Large intestine (tissue), 3 donors: ENCODE measurements around the gene PIGC. TPM values are rescaled to one million over a fixed set of nuclear protein-coding genes. Genes with fewer than 3 reads are reported as not detected.
"Not testable (repeated sequence)": the region's sequence is repeated elsewhere in the genome, so short reads cannot be mapped to it uniquely, and the experiment has no call there.

Experiments used
- DNase-seq, 2 donors: peaks; one replicate each; pipeline versions ENCODE4 v3.0.0 to v3.0.0-alpha.2; 2013
- H3K27ac ChIP-seq: one replicate; pipeline ENCODE4 v1.5.1; 2013; ENCODE audit warnings: low read length
- H3K27me3 ChIP-seq: 2 replicates; pipeline ENCODE4 v1.6.1; 2013; ENCODE audit warnings: low read length; ENCODE audit not compliant: control insufficient read depth, insufficient read depth
- H3K36me3 ChIP-seq: 2 replicates; pipeline ENCODE4 v1.6.1; 2013; ENCODE audit warnings: low read length; ENCODE audit not compliant: control insufficient read depth, insufficient read depth
- H3K4me1 ChIP-seq: one replicate; pipeline ENCODE4 v1.6.1; 2013; ENCODE audit warnings: low read length; ENCODE audit not compliant: control insufficient read depth, insufficient read depth
- H3K4me3 ChIP-seq: one replicate; pipeline ENCODE4 v1.5.1; 2013; ENCODE audit warnings: low read length
- H3K9me3 ChIP-seq: one replicate; pipeline ENCODE4 v1.6.1; 2013; ENCODE audit warnings: mild to moderate bottlenecking, low read depth, low read length, moderate library complexity; ENCODE audit not compliant: control insufficient read depth
- WGBS: methylation state at CpG from one replicate; pipeline ENCODE4 v1.1.5; 2013; ENCODE audit warnings: low lambda C conversion rate; ENCODE audit not compliant: insufficient coverage; 5-methylcytosine and 5-hydroxymethylcytosine counted together
- polyA plus RNA-seq: library from polyadenylated mRNA; unstranded; fragments of 120-200 nt; gene quantifications from one replicate; pipeline ENCODE4 v1.2.1, GENCODE V29; 2013

Gene PIGC
- polyA plus RNA-seq, 1 donor, result 30.6 TPM

DNA sequence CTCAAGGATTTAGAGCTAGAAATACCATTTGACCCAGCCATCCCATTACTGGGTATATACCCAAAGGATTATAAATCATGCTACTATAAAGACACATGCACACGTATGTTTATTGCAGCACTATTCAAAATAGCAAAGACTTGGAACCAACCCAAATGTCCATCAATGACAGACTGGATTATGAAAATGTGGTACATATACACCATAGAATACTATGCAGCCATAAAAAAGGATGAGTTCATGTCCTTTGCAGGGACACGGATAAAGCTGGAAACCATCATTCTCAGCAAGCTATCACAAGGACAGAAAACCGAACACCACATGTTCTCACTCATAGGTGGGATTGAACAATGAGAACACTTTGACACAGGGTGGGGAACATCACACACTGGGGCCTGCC is 6.7 kb downstream of the PIGC start:
- H3K36me3 ChIP-seq, H3K4me3 ChIP-seq, H3K27ac ChIP-seq, H3K4me1 ChIP-seq, H3K27me3 ChIP-seq, DNase-seq, H3K9me3 ChIP-seq: not testable (repeated sequence)
- WGBS, result no CpG with 5 or more reads among the region's 3 CpGs

DNA sequence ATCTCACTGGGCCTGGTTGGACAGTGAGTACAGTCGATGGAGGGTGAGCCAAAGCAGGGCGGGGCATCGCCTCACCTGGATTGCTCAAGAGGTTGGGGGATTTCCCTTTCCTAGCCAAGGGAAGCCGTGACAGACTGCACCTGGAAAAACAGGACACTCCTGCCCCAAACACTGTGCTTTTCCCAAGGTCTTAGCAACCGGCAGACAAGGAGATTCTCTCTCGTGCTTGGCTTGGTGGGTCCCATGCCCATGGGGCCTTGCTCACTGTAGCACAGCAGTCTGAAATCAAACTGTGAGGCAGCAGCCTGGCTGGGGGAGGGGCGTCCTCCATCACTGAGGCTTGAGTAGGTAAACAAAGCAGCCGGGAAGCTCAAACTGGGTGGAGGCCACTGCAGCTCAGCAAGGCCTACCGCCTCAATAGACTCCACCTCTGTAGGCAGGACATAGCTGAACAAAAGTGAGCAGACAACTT is 12.1 kb downstream of the PIGC start:
- Histone ChIP-seq H3K9me3 (no peaks in the 10 kb centered on the region), H3K4me3 (no peak overlapping the region), H3K36me3 (no peaks in the 10 kb centered on the region), H3K4me1 (peaks cover 5% of the 10 kb centered on the region), H3K27ac (no peak overlapping the region), H3K27me3 (no peaks in the 10 kb centered on the region)
- no CpG with 5 or more reads among the region's 9 CpGs for WGBS
- DNase-seq, result peak; percentile 29 to 60

DNA sequence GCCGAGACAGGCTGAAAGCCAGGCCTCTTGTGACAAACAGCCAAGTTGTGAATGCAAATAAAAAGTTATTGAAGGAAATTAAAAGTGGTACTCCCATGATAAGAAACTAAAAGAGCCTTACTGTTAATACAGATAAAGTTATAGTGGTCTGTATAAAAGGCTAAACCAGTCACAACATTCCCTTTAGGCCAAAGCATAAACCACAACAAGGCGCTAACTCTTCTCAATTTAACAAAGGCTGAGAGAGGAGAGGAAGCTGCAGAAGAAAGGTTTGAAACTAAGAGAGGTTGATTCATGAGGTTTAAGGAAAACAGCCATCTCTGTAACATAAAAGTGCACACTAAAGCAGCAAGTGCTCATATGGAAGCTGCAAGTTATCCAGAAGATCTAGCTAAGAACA is 12.7 kb downstream of the PIGC start:
- no peak for DNase-seq
- Histone ChIP-seq H3K27ac (no peak overlapping the region), H3K4me3 (no peak overlapping the region), H3K9me3 (no peaks in the 10 kb centered on the region), H3K4me1 (peaks cover 5% of the 10 kb centered on the region), H3K27me3 (no peaks in the 10 kb centered on the region), H3K36me3 (no peaks in the 10 kb centered on the region)
- 100% methylated on average over 1 of the region's 2 CpGs for WGBS

DNA sequence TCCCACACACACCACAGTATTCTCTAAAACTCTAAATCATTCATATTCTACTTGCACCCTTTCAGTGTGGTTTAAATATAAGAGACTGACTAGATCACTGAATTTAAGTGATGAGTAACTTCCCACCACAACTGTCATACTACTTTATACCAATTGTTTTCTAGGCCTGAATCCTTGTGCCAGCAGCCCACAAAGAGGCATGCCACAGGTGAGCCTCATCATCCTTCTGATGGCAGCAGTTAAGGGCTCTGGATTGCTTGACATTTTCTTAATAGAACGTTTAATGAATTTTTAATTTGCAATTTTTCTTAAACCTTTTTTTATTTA is 13.8 kb downstream of the PIGC start:
- DNase-seq, result no peak
- Histone ChIP-seq H3K4me1 (peaks cover 5% of the 10 kb centered on the region), H3K27ac (no peak overlapping the region), H3K27me3 (no peaks in the 10 kb centered on the region), H3K36me3 (no peaks in the 10 kb centered on the region), H3K4me3 (no peak overlapping the region), H3K9me3 (no peaks in the 10 kb centered on the region)
- WGBS, result 75% methylated on average over 1 of the region's 1 CpG

DNA sequence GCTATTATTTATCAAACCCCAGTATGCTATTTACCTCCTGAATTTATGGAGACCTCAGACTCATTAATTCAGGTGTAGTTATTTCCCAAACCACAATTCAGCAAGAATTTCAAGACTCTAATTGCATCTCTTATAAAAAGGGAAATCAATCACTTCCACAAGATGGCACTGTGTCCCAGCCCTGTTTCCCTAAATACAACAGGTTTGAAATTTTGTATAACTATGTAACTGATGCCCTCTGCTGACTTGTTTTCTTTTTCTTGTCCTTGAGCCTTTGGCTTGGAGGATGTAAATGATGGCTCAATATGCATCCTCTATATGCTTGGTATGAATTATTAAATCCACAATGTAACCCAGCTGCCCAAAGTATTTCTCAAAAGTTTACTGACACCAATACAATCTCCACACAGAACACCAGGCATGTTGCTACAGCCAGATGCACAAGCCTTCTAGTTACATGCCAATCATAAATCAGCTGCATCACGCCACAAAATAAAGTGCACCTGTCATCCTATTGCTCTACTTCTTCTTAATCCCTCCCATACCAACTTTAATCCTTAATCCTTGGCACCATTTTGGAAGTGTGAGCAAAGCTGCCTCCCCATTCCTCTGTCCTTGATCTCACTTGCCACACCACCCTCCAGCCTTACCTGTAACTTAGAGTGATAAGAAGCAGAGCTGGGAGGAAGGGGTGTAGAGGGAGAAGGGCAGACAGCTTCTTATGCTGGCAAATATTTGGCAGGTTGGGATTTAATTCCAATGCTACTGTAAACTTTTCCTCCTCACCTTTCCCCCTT is 14.3 kb downstream of the PIGC start:
- H3K27ac ChIP-seq, result no peak overlapping the region
- H3K9me3 ChIP-seq, result no peaks in the 10 kb centered on the region
- H3K4me1 ChIP-seq, result peaks cover 5% of the 10 kb centered on the region
- DNase-seq, result peak; percentile 35 to 55
- H3K4me3 ChIP-seq, result no peak overlapping the region
- 100% methylated on average over 1 of the region's 1 CpG for WGBS
- no peaks in the 10 kb centered on the region for H3K36me3 ChIP-seq
- no peaks in the 10 kb centered on the region for H3K27me3 ChIP-seq

DNA sequence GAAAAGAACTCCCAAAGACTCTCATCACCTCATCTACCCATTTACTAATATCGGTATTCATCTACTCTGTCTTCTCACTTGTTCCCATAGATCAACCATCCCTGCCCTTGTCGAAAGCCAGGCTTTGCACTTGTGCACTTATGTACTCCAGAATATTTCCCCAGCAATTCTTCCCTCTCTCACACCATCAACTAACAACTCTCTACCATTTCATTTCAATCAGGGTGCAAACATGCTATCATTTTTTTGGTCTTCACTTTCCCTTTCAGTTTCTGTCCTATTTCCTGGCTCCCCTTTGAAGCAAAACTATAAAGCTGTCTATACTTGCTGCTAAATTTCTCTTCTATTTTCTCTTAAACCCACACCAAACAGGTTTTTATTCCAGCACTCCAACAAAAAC is 16.7 kb downstream of the PIGC start:
- 75% methylated on average over 1 of the region's 2 CpGs for WGBS
- H3K4me3 ChIP-seq, result no peak overlapping the region
- no peaks in the 10 kb centered on the region for H3K27me3 ChIP-seq
- no peak for DNase-seq
- H3K9me3 ChIP-seq, result no peaks in the 10 kb centered on the region
- H3K36me3 ChIP-seq, result no peaks in the 10 kb centered on the region
- no peak overlapping the region for H3K27ac ChIP-seq
- H3K4me1 ChIP-seq, result peaks cover 5% of the 10 kb centered on the region

DNA sequence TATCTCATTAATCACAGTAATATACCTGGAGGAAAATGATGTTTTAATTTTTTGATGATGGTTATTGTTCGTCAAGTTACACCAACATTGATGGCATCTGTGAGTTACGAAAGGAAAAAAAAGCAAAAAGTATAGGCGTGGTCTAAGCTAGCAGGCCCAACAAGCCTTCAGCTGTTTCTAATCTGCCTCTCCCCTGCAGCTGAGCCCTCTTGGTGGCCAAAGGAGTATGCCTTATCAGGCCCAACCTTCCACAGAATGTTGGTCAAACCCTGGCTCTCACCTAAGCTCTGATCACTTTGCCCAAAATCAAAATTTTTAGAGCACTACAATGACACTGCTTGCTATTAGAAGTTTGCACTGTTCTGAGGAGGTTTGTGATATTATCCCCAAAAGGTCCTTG is 18.5 kb downstream of the PIGC start:
- H3K4me3 ChIP-seq, result no peak overlapping the region
- no peak overlapping the region for H3K27ac ChIP-seq
- no CpG with 5 or more reads among the region's 3 CpGs for WGBS
- no peaks in the 10 kb centered on the region for H3K27me3 ChIP-seq
- no peaks in the 10 kb centered on the region for H3K36me3 ChIP-seq
- H3K4me1 ChIP-seq, result no peaks in the 10 kb centered on the region
- no peaks in the 10 kb centered on the region for H3K9me3 ChIP-seq
- no peak for DNase-seq

DNA sequence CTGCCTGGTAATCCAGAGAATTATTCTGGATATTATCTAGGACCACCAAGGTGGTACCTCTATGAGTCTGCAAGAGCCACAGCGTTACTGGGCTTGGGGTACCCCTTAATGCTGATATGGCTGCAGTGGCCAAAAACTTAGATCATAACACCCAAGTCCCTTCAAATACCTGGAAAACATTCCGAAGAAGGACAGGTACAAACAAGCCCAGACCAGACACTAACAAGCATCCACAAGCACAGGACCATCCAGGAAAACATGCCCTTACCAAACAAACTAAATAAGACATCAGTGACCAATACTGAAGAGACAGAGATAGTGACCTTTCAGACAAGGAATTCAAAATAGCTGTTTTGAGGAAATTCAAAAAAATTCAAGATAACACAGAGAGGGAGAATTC is 20.5 kb downstream of the PIGC start:
- Histone ChIP-seq H3K4me3 (no peak overlapping the region), H3K27ac (no peak overlapping the region), H3K4me1 (no peaks in the 10 kb centered on the region), H3K36me3 (no peaks in the 10 kb centered on the region), H3K27me3 (no peaks in the 10 kb centered on the region), H3K9me3 (no peaks in the 10 kb centered on the region)
- no peak for DNase-seq
- WGBS, result no CpG with 5 or more reads among the region's 2 CpGs

DNA sequence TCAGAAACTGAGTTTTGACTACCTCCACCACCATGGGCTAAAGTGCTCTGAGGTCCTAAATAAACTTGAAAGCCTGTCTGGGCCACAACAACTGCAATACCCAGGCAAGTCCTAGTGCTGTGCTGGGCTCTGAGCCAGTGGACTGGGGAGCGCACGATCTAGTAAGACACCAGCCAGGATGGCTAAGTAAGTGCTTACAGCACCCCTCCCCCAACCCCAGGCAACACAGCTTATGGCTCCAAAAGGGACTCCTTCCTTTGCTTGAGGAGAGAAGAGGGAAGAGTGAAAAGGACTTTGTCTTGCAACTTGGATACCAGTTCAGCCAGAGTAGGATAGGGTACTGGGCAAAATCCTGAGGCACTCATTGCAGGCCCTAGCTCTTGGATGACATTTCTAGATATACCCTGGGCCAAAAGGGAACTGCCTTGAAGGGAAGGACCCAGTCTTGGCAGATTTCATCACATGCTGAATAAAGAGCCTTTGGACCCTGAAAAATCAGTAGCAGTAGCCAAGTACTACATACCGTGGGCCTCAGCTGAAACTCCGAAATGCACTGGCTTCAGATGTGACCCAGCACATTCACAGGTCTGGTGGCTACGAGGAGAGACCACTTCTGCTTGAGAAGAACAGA is 21.8 kb downstream of the PIGC start:
- WGBS, result no CpG with 5 or more reads among the region's 5 CpGs
- H3K27me3 ChIP-seq, result no peaks in the 10 kb centered on the region
- H3K9me3 ChIP-seq, result no peaks in the 10 kb centered on the region

DNA sequence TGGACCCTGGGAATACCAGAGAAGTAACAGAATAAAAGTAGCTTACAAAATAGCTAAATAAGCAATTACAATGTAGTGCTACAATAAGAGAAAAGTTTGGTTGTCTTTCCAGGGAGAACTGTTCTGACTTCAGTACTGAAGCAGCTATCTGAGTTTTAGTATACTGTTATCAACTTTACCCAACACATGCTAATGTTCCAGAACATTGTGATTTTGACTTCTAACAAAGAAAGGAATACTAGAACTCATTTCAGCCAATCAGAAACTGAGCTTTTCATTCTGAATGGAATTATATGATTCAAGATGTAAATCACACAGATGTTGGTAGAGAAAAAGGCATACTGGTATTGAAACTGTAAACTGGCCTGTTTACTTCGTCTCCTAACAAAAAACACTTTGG is 23.5 kb downstream of the PIGC start, which contains the start of gene C1orf105:
TSS of gene C1orf105 (plus strand) at position 301 of the 400 bp plus-strand sequence. CDS start 201 bp downstream, outside the sequence.
- Histone ChIP-seq H3K27me3 (no peaks in the 10 kb centered on the region), H3K9me3 (no peaks in the 10 kb centered on the region), H3K36me3 (no peaks in the 10 kb centered on the region), H3K4me1 (no peaks in the 10 kb centered on the region), H3K27ac (no peak within 1 kb of the TSS), H3K4me3 (no peak within 1 kb of the TSS)
- 63% methylated on average over 1 of the region's 1 CpG for WGBS
- DNase-seq, result no peak

More for the DNA sequence above, 21.8 kb downstream of the PIGC start:
- DNase-seq, result no peak
- Histone ChIP-seq H3K4me3 (no peak overlapping the region), H3K4me1 (no peaks in the 10 kb centered on the region), H3K27ac (no peak overlapping the region), H3K36me3 (no peaks in the 10 kb centered on the region)
